HL-60 (cell line): ENCODE data around the gene TGIF2.

Experiments
- CTCF ChIP-seq: IDR thresholded peaks from one replicate; pipeline ENCODE4 v1.5.1; 2011; ENCODE audit warnings: low read length, control low read depth, inconsistent platforms; ENCODE audit not compliant: insufficient read depth
- GABPA ChIP-seq: IDR thresholded peaks from 2 replicates; pipeline ENCODE4 v1.6.1; 2012; ENCODE audit warnings: low read depth
- POLR2AphosphoS5 ChIP-seq: IDR thresholded peaks from 2 replicates; pipeline ENCODE4 v1.6.1; 2012; ENCODE audit warnings: low read depth
- REST ChIP-seq: IDR thresholded peaks from 2 replicates; pipeline ENCODE4 v1.6.1; 2012; ENCODE audit warnings: low read depth; ENCODE audit not compliant: insufficient replicate concordance
- SPI1 ChIP-seq: IDR thresholded peaks from 2 replicates; pipeline ENCODE4 v1.6.1; 2012; ENCODE audit warnings: low read depth, mild to moderate bottlenecking, borderline replicate concordance

- no peak for TF ChIP-seq CTCF
- TF ChIP-seq GABPA: no peak
- no peak for TF ChIP-seq POLR2AphosphoS5
- TF ChIP-seq REST: no peak
- no peak for TF ChIP-seq SPI1
These were observed 30.7 kb upstream of the TGIF2 start for GRCh38 chr20:36542516-36543183.
